ENCODE data around the gene CACNA2D1.

CACNA2D1 gene

DNA sequence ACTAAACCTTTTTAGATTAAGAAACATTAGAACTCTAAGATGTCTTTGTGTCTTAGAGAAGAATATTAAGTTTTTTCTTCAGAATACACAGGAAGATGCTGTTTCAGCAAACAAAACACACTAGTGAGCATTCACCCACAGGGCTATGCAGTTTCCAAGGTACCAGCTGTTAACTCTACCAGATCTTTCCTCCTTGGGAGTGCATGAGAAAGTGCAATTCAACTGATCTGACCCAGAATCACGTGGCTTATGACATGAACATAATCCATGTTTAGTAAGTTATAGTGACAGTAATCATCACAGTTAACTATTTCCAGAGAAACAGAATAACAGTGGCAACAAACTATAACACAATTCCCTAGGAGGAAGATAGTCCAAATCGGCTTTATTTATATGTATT is 270.7 kb downstream of the CACNA2D1 start:
- DNase-seq (ENCODE audit: low read depth) = peak; percentile 43
- no peak overlapping the region for H3K4me3 ChIP-seq (ENCODE audit: low read depth, low read length)
- TF ChIP-seq, protein P1, sequence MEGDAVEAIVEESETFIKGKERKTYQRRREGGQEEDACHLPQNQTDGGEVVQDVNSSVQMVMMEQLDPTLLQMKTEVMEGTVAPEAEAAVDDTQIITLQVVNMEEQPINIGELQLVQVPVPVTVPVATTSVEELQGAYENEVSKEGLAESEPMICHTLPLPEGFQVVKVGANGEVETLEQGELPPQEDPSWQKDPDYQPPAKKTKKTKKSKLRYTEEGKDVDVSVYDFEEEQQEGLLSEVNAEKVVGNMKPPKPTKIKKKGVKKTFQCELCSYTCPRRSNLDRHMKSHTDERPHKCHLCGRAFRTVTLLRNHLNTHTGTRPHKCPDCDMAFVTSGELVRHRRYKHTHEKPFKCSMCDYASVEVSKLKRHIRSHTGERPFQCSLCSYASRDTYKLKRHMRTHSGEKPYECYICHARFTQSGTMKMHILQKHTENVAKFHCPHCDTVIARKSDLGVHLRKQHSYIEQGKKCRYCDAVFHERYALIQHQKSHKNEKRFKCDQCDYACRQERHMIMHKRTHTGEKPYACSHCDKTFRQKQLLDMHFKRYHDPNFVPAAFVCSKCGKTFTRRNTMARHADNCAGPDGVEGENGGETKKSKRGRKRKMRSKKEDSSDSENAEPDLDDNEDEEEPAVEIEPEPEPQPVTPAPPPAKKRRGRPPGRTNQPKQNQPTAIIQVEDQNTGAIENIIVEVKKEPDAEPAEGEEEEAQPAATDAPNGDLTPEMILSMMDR (conservative IDR thresholded peaks at IDR 0.05; ENCODE audit: low read depth, low read length) = no peak

DNA sequence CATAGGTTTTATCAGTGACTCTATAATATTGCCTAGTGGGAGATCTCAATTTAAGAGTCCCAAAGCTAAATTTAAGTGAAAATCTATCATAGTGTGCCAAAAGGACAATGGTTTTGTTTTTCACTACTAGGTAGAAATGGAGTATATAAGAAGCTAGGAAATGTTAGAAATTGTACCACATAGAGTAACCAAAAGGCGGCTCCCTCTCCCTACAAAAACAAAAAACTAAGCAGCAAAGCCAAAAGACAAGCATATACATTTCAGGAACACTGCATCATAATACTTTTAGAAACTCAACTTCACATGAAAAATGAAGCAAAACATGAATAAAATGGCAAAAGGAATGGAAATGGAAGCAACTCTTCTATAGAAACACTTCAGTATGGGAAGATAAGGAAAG is 271.6 kb downstream of the CACNA2D1 start:
- TF ChIP-seq, protein P1 (conservative IDR thresholded peaks at IDR 0.05; ENCODE audit: low read depth, low read length) = peak; percentile 29
- H3K4me3 ChIP-seq (ENCODE audit: low read depth, low read length) = no peak overlapping the region
- DNase-seq (ENCODE audit: low read depth) = peak; percentile 53

DNA sequence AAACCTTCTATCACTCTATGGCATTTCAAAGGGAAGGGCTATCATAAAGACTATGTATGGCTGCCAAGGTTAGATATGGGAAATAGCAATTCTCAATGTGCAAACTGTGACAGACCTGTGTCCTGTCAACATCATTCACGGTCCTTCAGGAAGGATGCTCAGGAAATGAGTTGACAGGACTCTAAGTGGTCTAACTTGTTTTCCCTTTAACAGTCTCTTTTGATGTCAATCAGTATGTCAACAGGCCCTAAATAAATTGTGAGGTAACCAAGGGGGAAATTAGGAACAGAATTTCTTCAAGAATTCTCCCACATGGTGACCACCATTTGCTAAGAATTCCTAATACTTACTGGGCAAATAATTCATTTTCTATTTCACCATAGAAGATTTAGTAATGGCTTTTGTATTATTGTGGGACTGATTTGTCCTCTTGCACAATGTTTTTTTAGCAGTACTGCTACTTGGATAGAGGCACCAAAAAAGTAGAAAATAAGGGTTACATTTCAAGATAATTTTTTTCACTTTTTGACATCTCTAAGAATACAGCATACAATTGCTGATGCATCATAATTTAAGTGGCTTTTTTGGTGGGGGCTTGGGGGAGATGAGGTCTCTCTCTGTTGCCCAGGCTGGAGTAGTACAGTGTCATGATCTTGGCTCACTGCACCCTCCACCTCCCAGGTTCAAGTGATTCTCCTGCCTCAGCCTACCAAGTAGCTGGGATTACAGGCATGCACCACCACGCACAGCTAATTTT is 275.8 kb downstream of the CACNA2D1 start:
- no peak overlapping the region for H3K4me3 ChIP-seq (ENCODE audit: low read depth, low read length)
- TF ChIP-seq, protein P1 (conservative IDR thresholded peaks at IDR 0.05; ENCODE audit: low read depth, low read length) = no peak
- no peak for DNase-seq (ENCODE audit: low read depth)

DNA sequence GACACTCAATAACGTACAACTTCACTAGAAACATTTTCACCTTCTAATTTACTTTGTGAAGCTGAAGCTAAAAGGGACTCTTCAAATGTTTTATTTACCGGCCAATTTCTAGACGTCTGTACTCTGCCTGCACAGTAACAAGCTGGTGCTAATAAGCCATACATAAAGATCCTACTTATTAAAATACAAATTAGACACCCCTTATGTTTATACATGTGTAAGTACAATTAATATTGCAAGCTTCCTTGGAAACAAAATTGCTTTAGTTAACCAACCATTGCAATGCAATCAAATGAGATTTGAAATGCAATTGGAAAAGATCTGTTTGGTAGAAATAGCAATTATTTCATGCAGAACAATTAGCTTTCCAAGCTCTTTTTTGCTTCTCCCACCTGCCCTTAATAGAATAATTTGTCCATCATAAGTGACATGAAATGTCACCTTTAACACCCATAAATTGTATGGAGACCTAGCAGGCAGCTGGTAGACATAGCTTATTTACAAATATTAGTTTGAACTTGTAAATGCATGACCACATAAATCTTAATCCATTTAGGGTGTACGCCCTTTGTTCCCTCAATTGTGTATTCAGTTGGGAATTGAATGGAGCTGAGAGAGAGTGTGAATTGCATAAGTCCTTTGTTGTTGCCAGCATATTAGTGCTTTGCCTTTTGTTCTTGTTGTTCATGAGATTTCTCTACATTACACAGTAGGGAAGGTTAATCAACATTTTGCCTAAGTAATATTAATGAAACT is 277.1 kb downstream of the CACNA2D1 start:
- TF ChIP-seq, protein P1 (conservative IDR thresholded peaks at IDR 0.05; ENCODE audit: low read depth, low read length) = no peak
- no peak for DNase-seq (ENCODE audit: low read depth)
- no peak overlapping the region for H3K4me3 ChIP-seq (ENCODE audit: low read depth, low read length)

DNA sequence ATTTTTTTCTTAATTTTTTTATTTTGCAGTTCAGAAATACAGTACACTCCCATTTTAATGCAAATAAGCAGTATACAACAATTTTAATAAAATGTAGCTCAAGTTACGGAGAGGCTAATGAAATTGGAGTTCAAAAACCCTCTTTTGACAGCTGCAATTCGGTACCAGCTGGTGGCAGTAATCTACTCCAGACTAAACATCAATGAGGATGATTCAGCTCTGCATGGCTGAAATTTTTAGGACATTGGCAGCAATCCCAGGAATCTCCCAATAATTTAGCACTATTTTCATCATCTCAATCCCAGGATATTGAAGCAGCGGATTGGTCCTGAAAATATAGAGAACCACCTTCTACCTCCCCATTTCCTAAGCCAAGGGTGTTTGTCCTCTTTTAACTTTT is 278.8 kb downstream of the CACNA2D1 start:
- TF ChIP-seq, protein P1 (conservative IDR thresholded peaks at IDR 0.05; ENCODE audit: low read depth, low read length) = peak; percentile 60
- peak; percentile 84 for DNase-seq (ENCODE audit: low read depth)

DNA sequence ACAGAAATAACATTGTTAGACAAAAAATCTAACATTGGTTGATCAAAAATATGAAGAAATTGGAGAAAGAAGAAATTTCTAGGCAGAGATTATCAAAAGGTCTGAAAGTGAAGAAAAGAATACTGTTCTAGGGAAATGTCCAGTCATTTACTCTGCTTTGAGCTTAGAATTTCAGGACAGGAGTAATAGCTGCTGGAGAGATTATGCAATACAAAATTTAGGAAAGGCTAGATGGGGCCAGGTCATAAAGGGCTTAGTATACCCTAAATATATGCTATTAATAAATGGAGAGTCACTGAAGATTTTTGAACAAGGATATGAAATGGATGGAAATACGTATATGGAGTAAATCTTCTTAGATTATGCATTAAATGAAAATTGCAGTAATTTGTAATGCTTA is 279.2 kb downstream of the CACNA2D1 start:
- TF ChIP-seq, protein P1 (conservative IDR thresholded peaks at IDR 0.05; ENCODE audit: low read depth, low read length) = no peak
- no peak overlapping the region for H3K4me3 ChIP-seq (ENCODE audit: low read depth, low read length)
- no peak for DNase-seq (ENCODE audit: low read depth)

More for the DNA sequence above, 278.8 kb downstream of the CACNA2D1 start:
- no peak overlapping the region for H3K4me3 ChIP-seq (ENCODE audit: low read depth, low read length)
